ENCODE measurements around the gene CELF3.
"Not testable (repeated sequence)": the region's sequence is repeated elsewhere in the genome, so short reads cannot be mapped to it uniquely, and the experiment has no call there.

Gene CELF3

GRCh38 chr1:151693057-151693651 lies 23.4 kb downstream of the CELF3 start:
- no peak for DNase-seq

- no peak for DNase-seq
Measured at GRCh38 chr1:151692226-151692625, 24.4 kb downstream of the CELF3 start.

- DNase-seq: no peak
Measured at GRCh38 chr1:151689494-151689893, 27.1 kb downstream of the CELF3 start.

GRCh38 chr1:151686561-151686960 lies 30.0 kb downstream of the CELF3 start:
- no peak for DNase-seq

- DNase-seq: no peak
Measured at GRCh38 chr1:151684128-151684527, 32.5 kb downstream of the CELF3 start.

DNA sequence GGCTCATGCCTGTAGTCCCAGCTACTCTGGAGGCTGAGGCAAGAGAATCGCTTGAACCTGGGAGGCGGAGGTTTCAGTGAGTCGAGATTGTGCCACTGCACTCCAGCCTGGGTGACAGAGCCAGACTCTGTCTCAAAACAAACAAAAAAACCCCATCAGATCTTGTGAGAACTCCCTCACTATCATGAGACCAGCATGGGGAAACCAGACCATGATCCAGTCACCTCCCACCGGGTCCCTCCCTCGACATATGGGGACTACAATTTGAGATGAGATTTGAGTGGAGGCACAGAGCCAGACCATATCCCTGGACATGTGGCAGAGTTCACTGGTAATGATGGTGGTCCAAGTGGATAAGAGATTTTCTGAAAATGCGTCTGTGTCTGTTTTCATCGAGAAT lies 33.7 kb downstream of the CELF3 start:
- not testable (repeated sequence) for DNase-seq

- no peak for DNase-seq
Measured at GRCh38 chr1:151681923-151682322, 34.7 kb downstream of the CELF3 start.

- no peak for DNase-seq
Measured at GRCh38 chr1:151680826-151681225, 35.8 kb downstream of the CELF3 start.

DNA sequence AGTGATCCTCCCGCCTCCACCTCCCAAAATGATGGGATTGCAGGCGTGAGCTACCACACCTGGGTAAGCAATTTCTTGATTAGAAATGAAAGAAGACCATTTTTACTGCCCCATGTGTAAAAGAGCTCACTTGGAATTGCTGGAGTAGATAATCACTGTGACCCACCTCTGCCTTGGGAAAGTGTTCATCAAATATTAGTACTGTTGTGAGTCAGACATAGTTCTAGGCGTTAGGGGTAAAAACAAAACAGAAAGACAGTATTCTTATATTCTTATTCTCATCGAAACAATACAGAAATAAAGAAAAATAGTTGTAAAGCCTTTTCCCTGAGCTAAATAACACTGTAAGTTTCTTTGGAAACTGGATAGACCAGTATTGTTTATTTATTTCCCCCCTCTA lies 36.2 kb downstream of the CELF3 start:
- DNase-seq: no peak

GRCh38 chr1:151673407-151673806 lies 43.2 kb downstream of the CELF3 start:
- DNase-seq: no peak

GRCh38 chr1:151670036-151670675 lies 46.4 kb downstream of the CELF3 start:
- DNase-seq: not testable (repeated sequence)

GRCh38 chr1:151668090-151668489 lies 48.5 kb downstream of the CELF3 start:
- DNase-seq: no peak

- no peak for DNase-seq
Measured at GRCh38 chr1:151661751-151662150, 54.9 kb downstream of the CELF3 start.

DNA sequence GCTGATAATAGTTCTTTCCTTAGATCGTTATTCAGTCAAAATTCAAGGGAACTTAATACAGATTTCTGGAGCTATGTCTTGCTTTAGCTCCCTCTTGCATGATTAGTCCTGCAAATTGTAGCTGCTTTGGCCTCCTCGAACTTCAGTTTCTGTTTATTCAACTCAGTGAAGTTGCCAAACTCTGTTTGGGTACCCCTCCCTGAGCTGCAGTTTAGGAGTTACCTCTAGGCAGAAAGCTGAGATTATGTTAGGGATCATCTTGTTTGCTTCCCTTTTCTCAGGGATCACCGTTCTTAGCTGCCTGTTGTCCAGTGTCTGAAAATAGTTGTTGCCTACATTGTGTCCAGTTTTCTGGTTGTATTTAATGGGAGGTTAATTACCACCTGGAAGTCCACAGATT lies 61.2 kb downstream of the CELF3 start:
- DNase-seq: no peak

- DNase-seq: no peak
Measured at GRCh38 chr1:151653397-151653796, 63.2 kb downstream of the CELF3 start.
